ENCODE measurements around the gene NPAS3. TPM values are rescaled to one million over a fixed set of nuclear protein-coding genes. Genes with fewer than 3 reads are reported as not detected.
"Not testable (repeated sequence)": the region's sequence is repeated elsewhere in the genome, so short reads cannot be mapped to it uniquely, and the experiment has no call there.

NPAS3 gene
- polyA plus RNA-seq, 4 donors = 0.30 to 0.81 (median 0.62) TPM; not detected in 1

GRCh38 chr14:33088274-33088673, 149.6 kb downstream of the NPAS3 start:
- not testable (repeated sequence) for H3K36me3 ChIP-seq (ENCODE audit: control insufficient read depth in 3 of 3, insufficient read depth in 2 of 3, low read depth in 1 of 3, low read length in 3 of 3); H3K4me1 ChIP-seq (ENCODE audit: control insufficient read depth in 3 of 3, insufficient read depth in 2 of 3, low read depth in 1 of 3, low read length in 2 of 3); H3K27me3 ChIP-seq (ENCODE audit: control insufficient read depth in 3 of 3, insufficient read depth in 3 of 3, low read length in 3 of 3); H3K9me3 ChIP-seq (ENCODE audit: control insufficient read depth in 2 of 2, insufficient read depth in 1 of 2, low read depth in 1 of 2, low read length in 1 of 2); H3K4me3 ChIP-seq (ENCODE audit: low read depth in 1 of 3, low read length in 3 of 3); H3K27ac ChIP-seq (ENCODE audit: low read depth in 1 of 3, low read length in 2 of 3); FAIRE-seq; DNase-seq
- 79 to 89% (median 86%) methylated on average over 11 of the region's 11 CpGs for WGBS, 3 donors

- no peak overlapping the region for H3K27ac ChIP-seq (ENCODE audit: low read depth in 1 of 3, low read length in 2 of 3)
- no peaks in the 10 kb centered on the region for H3K36me3 ChIP-seq (ENCODE audit: control insufficient read depth in 3 of 3, insufficient read depth in 2 of 3, low read depth in 1 of 3, low read length in 3 of 3)
- H3K9me3 ChIP-seq (ENCODE audit: control insufficient read depth in 2 of 2, insufficient read depth in 1 of 2, low read depth in 1 of 2, low read length in 1 of 2) = peaks cover 0 to 2% of the 10 kb centered on the region in 2 donors
- no peak overlapping the region for H3K4me3 ChIP-seq (ENCODE audit: low read depth in 1 of 3, low read length in 3 of 3)
- H3K4me1 ChIP-seq (ENCODE audit: control insufficient read depth in 3 of 3, insufficient read depth in 2 of 3, low read depth in 1 of 3, low read length in 2 of 3) = no peaks in the 10 kb centered on the region
- no peaks in the 10 kb centered on the region for H3K27me3 ChIP-seq (ENCODE audit: control insufficient read depth in 3 of 3, insufficient read depth in 3 of 3, low read length in 3 of 3)
- FAIRE-seq (no peak), DNase-seq (no peak)
These were observed 159.3 kb downstream of the NPAS3 start for GRCh38 chr14:33098016-33098415.

- no peak for FAIRE-seq
- DNase-seq = peak; percentile 2 to 11
These were observed 164.8 kb downstream of the NPAS3 start for GRCh38 chr14:33103489-33103888.

GRCh38 chr14:33103966-33104365, 165.3 kb downstream of the NPAS3 start:
- Histone ChIP-seq H3K36me3 (ENCODE audit: control insufficient read depth in 3 of 3, insufficient read depth in 2 of 3, low read depth in 1 of 3, low read length in 3 of 3) (no peaks in the 10 kb centered on the region), H3K9me3 (ENCODE audit: control insufficient read depth in 2 of 2, insufficient read depth in 1 of 2, low read depth in 1 of 2, low read length in 1 of 2) (no peaks in the 10 kb centered on the region), H3K27me3 (ENCODE audit: control insufficient read depth in 3 of 3, insufficient read depth in 3 of 3, low read length in 3 of 3) (no peaks in the 10 kb centered on the region), H3K4me1 (ENCODE audit: control insufficient read depth in 3 of 3, insufficient read depth in 2 of 3, low read depth in 1 of 3, low read length in 2 of 3) (no peaks in the 10 kb centered on the region), H3K27ac (ENCODE audit: low read depth in 1 of 3, low read length in 2 of 3) (no peak overlapping the region), H3K4me3 (ENCODE audit: low read depth in 1 of 3, low read length in 3 of 3) (no peak overlapping the region)
- WGBS, 3 donors = 65 to 89% (median 78%) methylated on average over 2 of the region's 2 CpGs
- no peak for DNase-seq
- no peak for FAIRE-seq

More at GRCh38 chr14:33103489-33103888, 164.8 kb downstream of the NPAS3 start:
- H3K36me3 ChIP-seq (ENCODE audit: control insufficient read depth in 3 of 3, insufficient read depth in 2 of 3, low read depth in 1 of 3, low read length in 3 of 3) = no peaks in the 10 kb centered on the region
- no peak overlapping the region for H3K27ac ChIP-seq (ENCODE audit: low read depth in 1 of 3, low read length in 2 of 3)
- H3K4me3 ChIP-seq (ENCODE audit: low read depth in 1 of 3, low read length in 3 of 3) = no peak overlapping the region
- WGBS, 3 donors = 22 to 52% (median 33%) methylated on average over 3 of the region's 3 CpGs
- no peaks in the 10 kb centered on the region for H3K9me3 ChIP-seq (ENCODE audit: control insufficient read depth in 2 of 2, insufficient read depth in 1 of 2, low read depth in 1 of 2, low read length in 1 of 2)
- no peaks in the 10 kb centered on the region for H3K4me1 ChIP-seq (ENCODE audit: control insufficient read depth in 3 of 3, insufficient read depth in 2 of 3, low read depth in 1 of 3, low read length in 2 of 3)
- no peaks in the 10 kb centered on the region for H3K27me3 ChIP-seq (ENCODE audit: control insufficient read depth in 3 of 3, insufficient read depth in 3 of 3, low read length in 3 of 3)

- no peak overlapping the region for H3K4me3 ChIP-seq (ENCODE audit: low read depth in 1 of 3, low read length in 3 of 3)
- no peaks in the 10 kb centered on the region for H3K27me3 ChIP-seq (ENCODE audit: control insufficient read depth in 3 of 3, insufficient read depth in 3 of 3, low read length in 3 of 3)
- no peak for DNase-seq
- H3K4me1 ChIP-seq (ENCODE audit: control insufficient read depth in 3 of 3, insufficient read depth in 2 of 3, low read depth in 1 of 3, low read length in 2 of 3) = no peaks in the 10 kb centered on the region
- no peak overlapping the region for H3K27ac ChIP-seq (ENCODE audit: low read depth in 1 of 3, low read length in 2 of 3)
- H3K9me3 ChIP-seq (ENCODE audit: control insufficient read depth in 2 of 2, insufficient read depth in 1 of 2, low read depth in 1 of 2, low read length in 1 of 2) = no peaks in the 10 kb centered on the region
- 63 to 70% (median 66%) methylated on average over 8 of the region's 8 CpGs for WGBS, 3 donors
- no peaks in the 10 kb centered on the region for H3K36me3 ChIP-seq (ENCODE audit: control insufficient read depth in 3 of 3, insufficient read depth in 2 of 3, low read depth in 1 of 3, low read length in 3 of 3)
- no peak for FAIRE-seq
These were observed 172.2 kb downstream of the NPAS3 start for GRCh38 chr14:33110737-33111443.

- Histone ChIP-seq H3K9me3 (ENCODE audit: control insufficient read depth in 2 of 2, insufficient read depth in 1 of 2, low read depth in 1 of 2, low read length in 1 of 2) (no peaks in the 10 kb centered on the region), H3K4me3 (ENCODE audit: low read depth in 1 of 3, low read length in 3 of 3) (no peak overlapping the region), H3K4me1 (ENCODE audit: control insufficient read depth in 3 of 3, insufficient read depth in 2 of 3, low read depth in 1 of 3, low read length in 2 of 3) (no peaks in the 10 kb centered on the region), H3K27ac (ENCODE audit: low read depth in 1 of 3, low read length in 2 of 3) (no peak overlapping the region), H3K27me3 (ENCODE audit: control insufficient read depth in 3 of 3, insufficient read depth in 3 of 3, low read length in 3 of 3) (no peaks in the 10 kb centered on the region), H3K36me3 (ENCODE audit: control insufficient read depth in 3 of 3, insufficient read depth in 2 of 3, low read depth in 1 of 3, low read length in 3 of 3) (no peaks in the 10 kb centered on the region)
- no peak for FAIRE-seq
- no peak for DNase-seq
- WGBS, 3 donors = 67 to 79% (median 78%) methylated on average over 3 of the region's 3 CpGs
These were observed 175.7 kb downstream of the NPAS3 start for GRCh38 chr14:33114331-33114730.

- no peaks in the 10 kb centered on the region for H3K27me3 ChIP-seq (ENCODE audit: control insufficient read depth in 3 of 3, insufficient read depth in 3 of 3, low read length in 3 of 3)
- no peak overlapping the region for H3K4me3 ChIP-seq (ENCODE audit: low read depth in 1 of 3, low read length in 3 of 3)
- no peaks in the 10 kb centered on the region for H3K9me3 ChIP-seq (ENCODE audit: control insufficient read depth in 2 of 2, insufficient read depth in 1 of 2, low read depth in 1 of 2, low read length in 1 of 2)
- no peak overlapping the region for H3K27ac ChIP-seq (ENCODE audit: low read depth in 1 of 3, low read length in 2 of 3)
- WGBS, 3 donors = 9 to 34% (median 29%) methylated on average over 1 of the region's 1 CpG
- no peaks in the 10 kb centered on the region for H3K4me1 ChIP-seq (ENCODE audit: control insufficient read depth in 3 of 3, insufficient read depth in 2 of 3, low read depth in 1 of 3, low read length in 2 of 3)
- FAIRE-seq = no peak
- peak in 1 of 2 donors; percentile 14 for DNase-seq
- no peaks in the 10 kb centered on the region for H3K36me3 ChIP-seq (ENCODE audit: control insufficient read depth in 3 of 3, insufficient read depth in 2 of 3, low read depth in 1 of 3, low read length in 3 of 3)
These were observed 180.0 kb downstream of the NPAS3 start for GRCh38 chr14:33118668-33119067.

- WGBS, 3 donors = 61 to 70% (median 63%) methylated on average over 3 of the region's 3 CpGs
- FAIRE-seq = no peak
- H3K27me3 ChIP-seq (ENCODE audit: control insufficient read depth in 3 of 3, insufficient read depth in 3 of 3, low read length in 3 of 3) = no peaks in the 10 kb centered on the region
These were observed 181.7 kb downstream of the NPAS3 start for GRCh38 chr14:33120341-33120740.

GRCh38 chr14:33120966-33121365, 182.3 kb downstream of the NPAS3 start:
- Histone ChIP-seq H3K4me3 (ENCODE audit: low read depth in 1 of 3, low read length in 3 of 3) (no peak overlapping the region), H3K27me3 (ENCODE audit: control insufficient read depth in 3 of 3, insufficient read depth in 3 of 3, low read length in 3 of 3) (no peaks in the 10 kb centered on the region), H3K4me1 (ENCODE audit: control insufficient read depth in 3 of 3, insufficient read depth in 2 of 3, low read depth in 1 of 3, low read length in 2 of 3) (no peaks in the 10 kb centered on the region), H3K36me3 (ENCODE audit: control insufficient read depth in 3 of 3, insufficient read depth in 2 of 3, low read depth in 1 of 3, low read length in 3 of 3) (no peaks in the 10 kb centered on the region), H3K9me3 (ENCODE audit: control insufficient read depth in 2 of 2, insufficient read depth in 1 of 2, low read depth in 1 of 2, low read length in 1 of 2) (no peaks in the 10 kb centered on the region), H3K27ac (ENCODE audit: low read depth in 1 of 3, low read length in 2 of 3) (no peak overlapping the region)
- WGBS, 3 donors = 51 to 68% (median 61%) methylated on average over 4 of the region's 4 CpGs
- FAIRE-seq (no peak), DNase-seq (no peak)

More at GRCh38 chr14:33120341-33120740, 181.7 kb downstream of the NPAS3 start:
- no peaks in the 10 kb centered on the region for H3K36me3 ChIP-seq (ENCODE audit: control insufficient read depth in 3 of 3, insufficient read depth in 2 of 3, low read depth in 1 of 3, low read length in 3 of 3)
- no peak for DNase-seq
- H3K27ac ChIP-seq (ENCODE audit: low read depth in 1 of 3, low read length in 2 of 3) = no peak overlapping the region
- H3K4me3 ChIP-seq (ENCODE audit: low read depth in 1 of 3, low read length in 3 of 3) = no peak overlapping the region
- no peaks in the 10 kb centered on the region for H3K4me1 ChIP-seq (ENCODE audit: control insufficient read depth in 3 of 3, insufficient read depth in 2 of 3, low read depth in 1 of 3, low read length in 2 of 3)
- no peaks in the 10 kb centered on the region for H3K9me3 ChIP-seq (ENCODE audit: control insufficient read depth in 2 of 2, insufficient read depth in 1 of 2, low read depth in 1 of 2, low read length in 1 of 2)
